CD4-positive, CD25-positive, alpha-beta regulatory T cell (primary cell): Measurements from ENCODE around the gene RECK. TPM values are rescaled to one million over a fixed set of nuclear protein-coding genes. Genes with fewer than 3 reads are reported as not detected.

Source experiments
- ATAC-seq, 2 donors: fragments of 150-1000 bp; cut with Tn5 transposase; one replicate each; pipeline ENCODE4 v1.10.0; 2021; ENCODE audit warnings: low read depth in 2 of 2, moderate number of reproducible peaks in 2 of 2, moderate library complexity in 1 of 2
- DNase-seq, 3 donors: peaks; one replicate each; pipeline versions ENCODE4 v3.0.0 to v3.0.0-alpha.2; 2012 to 2022; ENCODE audit warnings: mixed read lengths in 1 of 3
- H3K27ac ChIP-seq: one replicate; pipeline ENCODE4 v1.7.0; 2013; ENCODE audit warnings: mild to moderate bottlenecking, low read length; ENCODE audit not compliant: insufficient read depth, poor library complexity, severe bottlenecking
- H3K27me3 ChIP-seq: one replicate; pipeline ENCODE4 v1.7.0; 2013; ENCODE audit warnings: low read length; ENCODE audit not compliant: control insufficient read depth, insufficient read depth
- H3K36me3 ChIP-seq: one replicate; pipeline ENCODE4 v1.7.0; 2013; ENCODE audit warnings: mild to moderate bottlenecking, low read length, moderate library complexity; ENCODE audit not compliant: control insufficient read depth, insufficient read depth
- H3K4me1 ChIP-seq: 2 replicates; pipeline ENCODE4 v1.7.0; 2013; ENCODE audit warnings: mild to moderate bottlenecking, low read length; ENCODE audit not compliant: insufficient read depth, control insufficient read depth, poor library complexity, severe bottlenecking
- H3K4me3 ChIP-seq: one replicate; pipeline ENCODE4 v1.7.0; 2013; ENCODE audit warnings: low read depth, mild to moderate bottlenecking, low read length, moderate library complexity
- H3K9me3 ChIP-seq, 2 experiments: 1 replicate in 1 of 2; 2 replicates in 1 of 2; pipeline ENCODE4 v1.7.0; 2013; ENCODE audit warnings: low read length in 2 of 2, mild to moderate bottlenecking in 1 of 2, moderate library complexity in 1 of 2; ENCODE audit not compliant: control insufficient read depth in 2 of 2
- H3K27ac Mint-ChIP-seq, 3 donors: one replicate each; pipeline ENCODE4 v1.8.0; 2020 to 2022; ENCODE audit warnings: mild to moderate bottlenecking in 3 of 3, mixed read lengths in 3 of 3, moderate library complexity in 2 of 3
- H3K27me3 Mint-ChIP-seq: one replicate; pipeline ENCODE4 v1.8.0; 2022; ENCODE audit warnings: mild to moderate bottlenecking, mixed read lengths
- H3K36me3 Mint-ChIP-seq: one replicate; pipeline ENCODE4 v1.8.0; 2020; ENCODE audit warnings: mixed read lengths
- H3K4me1 Mint-ChIP-seq, 4 donors: one replicate each; pipeline ENCODE4 v1.8.0; 2020 to 2022; ENCODE audit warnings: mixed read lengths in 4 of 4, mild to moderate bottlenecking in 1 of 4
- H3K4me3 Mint-ChIP-seq, 4 donors: one replicate each; pipeline ENCODE4 v1.8.0; 2020 to 2022; ENCODE audit warnings: mild to moderate bottlenecking in 4 of 4, mixed read lengths in 4 of 4, moderate library complexity in 3 of 4
- H3K9me3 Mint-ChIP-seq, 7 donors: one replicate each; pipeline ENCODE4 v1.8.0; 2020 to 2022; ENCODE audit warnings: mixed read lengths in 7 of 7, mild to moderate bottlenecking in 3 of 7, moderate library complexity in 2 of 7
- polyA plus RNA-seq, 4 donors: library from polyadenylated mRNA; unstranded; fragments of 300-500 nt; fragmentation: Illumina TruSeq; gene quantifications; one replicate each; pipeline ENCODE4 v1.2.3, GENCODE V29; 2021
- total RNA-seq: library from RNA; stranded (reverse); gene quantifications from one replicate; pipeline ENCODE4 v1.2.3, GENCODE V29; 2022

RECK gene
- total and polyA plus RNA-seq, 5 donors from 2014 or later, result 5.5 to 12.6 (median 6.5) TPM

DNA sequence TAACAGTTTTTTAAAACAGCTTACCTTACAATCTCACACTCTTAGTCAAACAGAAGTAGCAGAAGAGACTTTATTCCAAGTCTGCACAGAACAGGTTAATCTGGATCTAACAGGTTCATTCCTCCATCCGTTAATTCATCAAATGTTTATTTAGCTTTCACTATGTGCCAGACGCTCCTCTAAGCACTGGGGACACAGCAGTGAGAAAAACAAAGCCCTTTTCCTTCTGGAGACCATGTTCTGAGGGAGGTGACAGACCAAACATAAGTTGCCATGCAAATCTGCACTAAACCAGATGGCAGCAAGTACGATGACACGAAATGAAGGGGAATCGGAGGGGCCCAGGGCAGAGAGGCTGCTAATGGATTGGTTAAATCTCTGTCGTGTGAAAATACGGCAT lies 82.8 kb downstream of the RECK start:
- H3K36me3 ChIP-seq, result peaks cover 7% of the 10 kb centered on the region
- Mint-ChIP-seq H3K4me1 (peaks cover 0 to 7% (median under 1%) of the 10 kb centered on the region in 4 donors), H3K36me3 (peaks cover 32% of the 10 kb centered on the region), H3K4me3 (no peak overlapping the region), H3K27me3 (no peaks in the 10 kb centered on the region), H3K9me3 (no peaks in the 10 kb centered on the region), H3K27ac (no peak overlapping the region)
- no peak overlapping the region for H3K4me3 ChIP-seq
- DNase-seq, result no peak
- H3K9me3 ChIP-seq, result no peaks in the 10 kb centered on the region
- no peaks in the 10 kb centered on the region for H3K27me3 ChIP-seq
- ATAC-seq, result no peak
- no peaks in the 10 kb centered on the region for H3K4me1 ChIP-seq
- H3K27ac ChIP-seq, result no peak overlapping the region

DNA sequence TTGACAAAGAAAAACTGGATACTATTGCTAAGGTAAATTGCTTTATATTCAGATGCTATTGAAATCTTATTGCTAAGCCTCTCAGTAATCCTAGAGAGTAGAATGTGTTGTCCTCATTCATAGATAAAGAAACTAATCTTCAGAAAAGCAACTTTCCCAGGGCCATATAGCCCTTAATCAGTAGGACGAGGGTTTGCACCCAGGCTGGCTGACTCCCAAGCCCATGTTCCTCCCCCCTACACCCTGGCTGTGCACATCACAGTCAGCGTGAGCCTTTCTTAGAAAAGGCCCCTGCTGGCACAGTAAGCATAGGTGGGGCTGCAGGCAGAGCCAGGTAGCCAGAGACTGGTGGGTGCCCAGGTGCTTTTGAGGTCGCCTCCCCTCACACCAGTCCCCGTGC lies 84.0 kb downstream of the RECK start:
- no peaks in the 10 kb centered on the region for H3K9me3 Mint-ChIP-seq
- peaks cover 8% of the 10 kb centered on the region for H3K4me1 ChIP-seq
- no peaks in the 10 kb centered on the region for H3K9me3 ChIP-seq
- H3K4me3 Mint-ChIP-seq, result no peak overlapping the region
- H3K27me3 ChIP-seq, result no peaks in the 10 kb centered on the region
- DNase-seq (no peak), ATAC-seq (no peak)
- H3K27ac ChIP-seq, result no peak overlapping the region
- no peaks in the 10 kb centered on the region for H3K27me3 Mint-ChIP-seq
- H3K36me3 Mint-ChIP-seq, result peaks cover 32% of the 10 kb centered on the region
- peaks cover 0 to 13% (median 7%) of the 10 kb centered on the region in 4 donors for H3K4me1 Mint-ChIP-seq
- peaks cover 7% of the 10 kb centered on the region for H3K36me3 ChIP-seq
- no peak overlapping the region for H3K27ac Mint-ChIP-seq
- H3K4me3 ChIP-seq, result no peak overlapping the region

- peak overlapping the region in 1 of 3 donors; percentile 22 for H3K27ac Mint-ChIP-seq
Measured at GRCh38 chr9:36121971-36122370, 85.3 kb downstream of the RECK start.

DNA sequence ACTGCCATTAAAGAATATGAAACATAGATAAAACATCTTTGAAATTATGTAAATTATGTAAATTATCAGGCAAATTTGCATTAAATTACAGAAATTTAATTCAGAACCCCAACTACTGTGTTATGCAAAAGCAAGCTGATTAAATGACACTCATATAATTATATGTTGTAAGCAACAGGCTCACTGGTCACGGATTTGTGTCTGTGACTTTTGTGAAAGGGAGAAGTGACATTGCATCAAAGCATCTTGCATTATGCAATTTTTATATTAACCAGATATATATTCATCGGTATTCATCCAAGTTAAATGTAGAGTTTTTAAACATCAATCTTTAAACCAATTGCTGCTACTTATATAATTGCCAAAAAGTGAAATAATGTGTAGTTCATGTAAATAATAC lies 86.8 kb downstream of the RECK start:
- no peak overlapping the region for H3K27ac Mint-ChIP-seq
- H3K4me3 Mint-ChIP-seq, result no peak overlapping the region
- Histone ChIP-seq H3K4me3 (no peak overlapping the region), H3K36me3 (peaks cover 7% of the 10 kb centered on the region), H3K27me3 (no peaks in the 10 kb centered on the region), H3K27ac (no peak overlapping the region), H3K9me3 (no peaks in the 10 kb centered on the region), H3K4me1 (peaks cover 17% of the 10 kb centered on the region)
- peaks cover 4% of the 10 kb centered on the region for H3K27me3 Mint-ChIP-seq
- H3K36me3 Mint-ChIP-seq, result peaks cover 20% of the 10 kb centered on the region
- no peaks in the 10 kb centered on the region for H3K9me3 Mint-ChIP-seq
- ATAC-seq (no peak), DNase-seq (no peak)
- H3K4me1 Mint-ChIP-seq, result peaks cover 5 to 33% (median 23%) of the 10 kb centered on the region in 4 donors

More at GRCh38 chr9:36121971-36122370, 85.3 kb downstream of the RECK start:
- Mint-ChIP-seq H3K36me3 (peaks cover 29% of the 10 kb centered on the region), H3K4me3 (no peak overlapping the region), H3K4me1 (peaks cover 0 to 20% (median 13%) of the 10 kb centered on the region in 4 donors), H3K27me3 (no peaks in the 10 kb centered on the region), H3K9me3 (no peaks in the 10 kb centered on the region)
- ATAC-seq (no peak), DNase-seq (no peak)
- Histone ChIP-seq H3K4me3 (no peak overlapping the region), H3K4me1 (peaks cover 8% of the 10 kb centered on the region), H3K36me3 (peaks cover 7% of the 10 kb centered on the region), H3K27ac (no peak overlapping the region), H3K9me3 (no peaks in the 10 kb centered on the region), H3K27me3 (no peaks in the 10 kb centered on the region)

DNA sequence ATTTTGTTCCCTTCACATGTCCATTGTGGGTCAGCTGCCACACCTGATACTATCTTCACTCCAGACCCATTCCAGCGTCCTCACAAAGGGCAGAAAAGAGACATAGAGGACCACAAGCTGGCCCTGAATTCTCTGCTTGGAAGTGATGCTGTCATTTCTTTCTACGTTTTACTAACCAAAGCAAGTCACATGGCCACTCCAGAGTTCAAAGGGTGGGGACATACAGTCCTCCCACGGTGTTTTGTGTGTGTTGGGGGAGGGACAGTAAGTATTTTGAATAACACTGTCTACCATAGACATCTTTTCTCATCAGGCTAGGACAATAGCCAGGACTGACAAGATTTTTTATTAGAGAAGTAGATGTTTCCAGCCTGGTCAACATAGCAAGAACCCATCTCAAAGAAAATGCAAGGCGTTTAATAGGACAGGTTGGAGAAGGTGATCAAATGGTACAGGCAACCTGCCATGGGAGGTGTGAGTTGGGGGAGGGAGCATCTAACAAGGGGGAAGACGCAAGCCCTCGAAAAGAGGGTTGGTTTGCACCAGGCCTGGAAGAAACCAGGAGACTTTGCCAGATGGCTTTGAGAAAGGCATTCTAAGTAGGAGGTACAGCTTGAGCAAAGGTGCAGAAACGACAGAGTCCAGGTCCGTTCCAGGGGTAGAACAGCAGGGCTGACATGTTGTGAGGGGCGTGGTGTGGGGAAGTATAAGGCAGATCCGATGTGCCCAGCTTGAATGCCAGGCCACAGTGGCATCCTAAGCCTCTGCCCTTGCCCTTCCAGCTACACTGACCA lies 88.5 kb downstream of the RECK start:
- Histone ChIP-seq H3K9me3 (no peaks in the 10 kb centered on the region), H3K4me3 (no peak overlapping the region), H3K4me1 (peaks cover 17% of the 10 kb centered on the region), H3K36me3 (peaks cover 4% of the 10 kb centered on the region), H3K27me3 (no peaks in the 10 kb centered on the region), H3K27ac (no peak overlapping the region)
- H3K4me1 Mint-ChIP-seq, result peaks cover 5 to 33% (median 23%) of the 10 kb centered on the region in 4 donors
- peak overlapping the region in 2 of 3 donors; percentile 16 to 56 for H3K27ac Mint-ChIP-seq
- H3K4me3 Mint-ChIP-seq, result no peak overlapping the region
- no peak for ATAC-seq
- H3K9me3 Mint-ChIP-seq, result no peaks in the 10 kb centered on the region
- peaks cover 13% of the 10 kb centered on the region for H3K36me3 Mint-ChIP-seq
- peaks cover 4% of the 10 kb centered on the region for H3K27me3 Mint-ChIP-seq
- DNase-seq, result no peak

GRCh38 chr9:36126016-36126730 lies 89.5 kb downstream of the RECK start:
- peak overlapping the region in 2 of 3 donors; percentile 29 to 42 for H3K27ac Mint-ChIP-seq
- peaks cover 13% of the 10 kb centered on the region for H3K36me3 Mint-ChIP-seq
- H3K27me3 Mint-ChIP-seq, result peaks cover 4% of the 10 kb centered on the region
- H3K4me3 ChIP-seq, result no peak overlapping the region
- no peaks in the 10 kb centered on the region for H3K9me3 Mint-ChIP-seq
- no peaks in the 10 kb centered on the region for H3K9me3 ChIP-seq
- no peak for ATAC-seq
- DNase-seq, result no peak
- H3K27ac ChIP-seq, result no peak overlapping the region
- peaks cover 4% of the 10 kb centered on the region for H3K36me3 ChIP-seq
- H3K4me1 ChIP-seq, result peaks cover 17% of the 10 kb centered on the region
- no peak overlapping the region for H3K4me3 Mint-ChIP-seq
- peaks cover 5 to 33% (median 23%) of the 10 kb centered on the region in 4 donors for H3K4me1 Mint-ChIP-seq
- no peaks in the 10 kb centered on the region for H3K27me3 ChIP-seq

DNA sequence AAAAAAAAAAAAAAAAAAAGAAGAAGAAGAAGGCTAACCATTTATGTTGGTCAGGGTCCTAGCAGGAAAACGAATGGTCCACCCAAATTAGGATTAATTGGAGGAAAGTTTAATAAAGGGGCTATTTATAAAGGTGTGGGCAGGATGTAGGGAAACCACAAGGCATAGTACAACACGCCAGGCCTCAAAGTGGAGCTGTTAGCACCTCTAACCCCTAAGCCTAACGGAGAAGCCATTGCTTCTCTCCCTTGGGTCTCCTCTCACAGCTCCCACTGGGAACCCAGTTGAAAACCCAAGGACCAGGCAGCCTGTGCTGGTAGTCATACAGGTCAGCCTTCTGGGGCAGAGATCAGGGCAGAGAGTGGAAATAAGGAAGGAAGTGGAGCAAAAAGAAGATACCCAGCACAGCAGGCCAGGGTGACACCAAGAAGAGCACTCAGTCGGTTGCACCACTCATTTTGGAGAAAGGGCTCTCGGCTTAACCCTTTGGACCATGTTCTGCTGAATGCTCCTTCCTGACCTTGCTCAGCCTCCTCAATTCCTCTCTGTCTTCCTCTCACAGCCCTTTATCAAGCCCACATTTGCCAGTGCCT lies 91.0 kb downstream of the RECK start:
- peaks cover 5 to 33% (median 20%) of the 10 kb centered on the region in 4 donors for H3K4me1 Mint-ChIP-seq
- H3K9me3 ChIP-seq, result no peaks in the 10 kb centered on the region
- H3K27me3 ChIP-seq, result no peaks in the 10 kb centered on the region
- DNase-seq (no peak), ATAC-seq (peak in 1 of 2 donors; percentile 67)
- peaks cover 4% of the 10 kb centered on the region for H3K36me3 Mint-ChIP-seq
- H3K27ac ChIP-seq, result no peak overlapping the region
- H3K27ac Mint-ChIP-seq, result peak overlapping the region in 2 of 3 donors; percentile 21 to 65
- peaks cover 10% of the 10 kb centered on the region for H3K27me3 Mint-ChIP-seq
- no peak overlapping the region for H3K4me3 Mint-ChIP-seq
- H3K9me3 Mint-ChIP-seq, result no peaks in the 10 kb centered on the region
- H3K4me1 ChIP-seq, result peaks cover 17% of the 10 kb centered on the region
- H3K36me3 ChIP-seq, result peaks cover 3% of the 10 kb centered on the region
- no peak overlapping the region for H3K4me3 ChIP-seq
